H4 (cell line): ENCODE data around the gene TRAF5. TPM values are rescaled to one million over a fixed set of nuclear protein-coding genes. Genes with fewer than 3 reads are reported as not detected.

Experiments
- DNase-seq: peaks from one replicate; pipeline ENCODE4 v3.0.0-alpha.2; 2015; ENCODE audit warnings: low spot score
- total RNA-seq: library from RNA; depleted of rRNA; stranded (reverse); fragments of >200 nt; shearing (Covaris generic); gene quantifications from 2 replicates; pipeline ENCODE4 v1.2.3, GENCODE V29; 2014

Gene TRAF5
- total RNA-seq, 1 experiment from 2014 or later: 2.9 TPM

DNA sequence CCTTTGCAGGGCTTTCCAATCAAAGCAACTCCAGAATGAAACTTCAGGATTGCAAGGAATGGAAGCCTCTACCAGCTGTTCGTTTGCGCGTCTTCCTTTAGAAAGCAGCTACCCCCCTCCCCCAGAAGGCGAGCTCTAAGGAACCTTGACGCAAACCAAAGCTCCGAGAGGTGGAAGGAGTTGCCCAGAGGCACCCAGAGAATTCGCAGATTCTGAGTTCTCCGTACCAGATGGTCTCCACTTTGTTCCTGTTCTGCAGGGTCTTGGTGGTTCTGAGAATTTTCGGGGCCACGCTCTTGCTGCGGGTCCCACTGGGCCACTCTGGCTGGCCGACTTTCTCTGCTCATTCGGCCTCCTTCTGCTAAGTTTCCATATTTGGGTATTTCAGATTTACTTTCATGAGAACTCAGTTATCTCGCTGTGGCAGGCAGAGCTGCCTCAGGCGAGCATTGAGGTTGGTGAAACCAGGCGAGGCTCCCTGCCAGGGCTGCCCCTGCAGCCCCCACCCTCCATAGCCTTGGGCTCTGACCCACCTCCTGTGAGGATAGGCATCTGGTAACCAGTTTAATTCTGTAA, 801 bp downstream of the TRAF5 start:
- no peak for DNase-seq

DNA sequence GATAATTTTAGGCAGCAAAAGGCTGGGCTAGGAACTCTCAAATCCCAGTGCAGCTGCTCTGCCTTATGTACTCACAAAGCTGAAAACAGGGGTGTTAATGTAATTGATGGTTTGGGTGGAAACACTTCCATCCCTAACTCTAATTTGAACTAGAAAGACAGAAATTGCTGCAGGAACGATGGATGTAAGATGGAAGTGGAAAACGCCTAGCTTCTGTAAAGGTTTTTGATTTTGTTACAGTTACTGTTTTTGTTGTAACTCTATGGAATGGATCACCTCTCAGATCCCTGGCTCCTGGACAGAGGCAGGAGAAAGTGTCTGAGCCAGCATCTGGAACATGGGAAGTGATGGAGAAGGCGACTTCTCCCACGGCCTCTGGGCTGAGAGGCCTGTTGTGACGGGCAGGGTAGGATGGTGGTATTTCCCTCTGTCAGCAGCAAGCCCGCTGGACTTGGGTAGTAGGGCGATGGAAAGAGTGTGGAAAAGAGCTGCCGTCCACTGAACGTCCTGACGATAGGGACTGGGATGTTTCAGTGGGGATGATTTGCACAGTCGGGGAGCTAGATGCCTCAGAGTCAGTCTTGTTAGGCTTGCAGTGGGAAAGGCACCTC, 1.6 kb downstream of the TRAF5 start:
- no peak for DNase-seq

DNA sequence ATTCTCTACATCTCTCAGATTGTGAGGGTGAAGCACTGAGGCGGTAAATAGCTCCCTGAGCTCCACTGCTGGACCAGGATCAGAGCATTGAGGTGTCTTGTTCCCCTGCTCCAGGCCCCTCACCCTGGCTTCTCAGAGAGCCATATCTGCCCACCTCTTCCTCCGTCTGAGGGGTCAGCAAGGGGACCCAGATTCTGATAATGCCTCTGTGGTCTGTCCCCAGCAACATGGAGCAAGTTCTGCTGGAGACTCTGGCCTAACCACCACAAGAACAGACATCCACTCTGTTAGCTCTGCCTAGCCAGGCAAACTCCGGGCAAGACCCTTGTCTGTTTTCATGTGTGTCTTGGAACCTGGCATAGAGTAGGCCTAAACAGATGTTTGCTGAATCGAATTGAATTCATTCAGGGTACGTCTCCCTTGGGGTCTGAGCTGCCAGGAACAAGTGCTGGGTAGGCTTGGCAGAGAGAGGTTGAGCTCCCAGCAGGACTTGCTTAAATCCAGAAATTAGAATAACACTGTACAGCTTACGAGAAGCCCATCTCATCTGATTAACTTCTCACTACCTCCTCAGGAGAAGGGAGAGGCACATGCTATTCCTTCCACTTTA, 2.3 kb downstream of the TRAF5 start:
- DNase-seq: no peak

DNA sequence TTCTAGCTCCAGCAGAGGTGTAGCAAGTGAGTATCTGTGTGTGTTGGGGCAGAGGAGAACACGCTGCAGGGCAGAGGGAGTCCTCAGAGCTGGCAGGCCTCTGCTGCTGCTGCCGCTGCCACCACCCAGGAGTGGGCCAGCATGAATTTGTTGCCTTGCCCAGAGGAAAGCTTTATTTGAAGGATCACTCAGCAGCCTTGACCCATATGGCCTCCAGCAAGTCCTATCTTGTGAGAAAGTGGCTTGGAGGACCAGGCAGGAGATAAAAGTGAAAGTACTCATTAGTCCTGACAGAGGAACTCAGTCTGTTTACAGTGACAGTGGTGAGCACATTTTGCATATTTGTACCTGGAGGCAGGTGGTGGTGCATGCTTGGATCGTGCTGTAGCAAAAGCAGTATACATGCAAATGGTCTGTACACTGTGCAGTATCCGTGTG, 3.1 kb downstream of the TRAF5 start:
- DNase-seq: no peak

GRCh38 chr1:211330282-211330936, 3.8 kb downstream of the TRAF5 start:
- no peak for DNase-seq

GRCh38 chr1:211331011-211331709, 4.5 kb downstream of the TRAF5 start:
- no peak for DNase-seq

- DNase-seq: no peak
These were observed 5.5 kb downstream of the TRAF5 start for GRCh38 chr1:211332036-211332616.

GRCh38 chr1:211332830-211333229, 6.2 kb downstream of the TRAF5 start:
- DNase-seq: no peak

DNA sequence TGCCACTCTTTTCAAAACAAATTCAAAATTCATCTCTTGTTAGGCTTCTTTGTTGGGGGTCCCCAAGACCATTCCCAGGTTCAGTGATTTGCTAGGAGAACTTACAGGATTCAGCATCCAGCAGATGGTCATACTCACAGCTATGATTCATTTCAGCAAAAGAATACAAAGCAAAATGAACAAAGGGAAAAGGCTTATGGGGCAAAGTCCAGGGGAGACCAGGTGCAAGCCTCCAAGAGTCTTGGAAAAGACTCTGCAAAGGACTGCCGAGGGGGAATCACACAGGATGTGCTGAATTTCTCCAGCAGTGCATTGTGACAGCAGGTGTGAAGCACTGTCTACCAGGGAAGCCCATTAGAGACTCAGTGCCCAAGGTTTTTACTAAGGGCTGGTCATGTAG, 7.3 kb downstream of the TRAF5 start:
- no peak for DNase-seq

DNA sequence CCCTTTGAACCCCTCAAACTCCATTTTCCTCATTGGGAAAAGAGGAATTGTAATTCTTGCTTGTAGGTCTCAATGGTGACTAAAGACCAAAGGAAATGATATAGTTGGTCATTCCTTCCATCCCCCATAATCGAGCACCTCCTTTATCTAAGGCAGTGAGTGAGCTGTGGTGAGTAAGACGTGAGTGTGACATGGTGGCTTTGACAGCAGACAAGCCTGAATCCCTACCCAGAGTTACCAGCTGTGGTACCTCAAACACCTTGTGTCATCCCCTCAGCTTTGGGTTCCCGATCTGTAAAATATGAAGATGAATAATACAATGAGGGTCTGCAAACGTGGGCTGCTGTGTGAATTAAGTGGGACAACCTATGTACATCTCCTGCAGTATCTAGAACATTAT, 8.4 kb downstream of the TRAF5 start:
- no peak for DNase-seq

DNA sequence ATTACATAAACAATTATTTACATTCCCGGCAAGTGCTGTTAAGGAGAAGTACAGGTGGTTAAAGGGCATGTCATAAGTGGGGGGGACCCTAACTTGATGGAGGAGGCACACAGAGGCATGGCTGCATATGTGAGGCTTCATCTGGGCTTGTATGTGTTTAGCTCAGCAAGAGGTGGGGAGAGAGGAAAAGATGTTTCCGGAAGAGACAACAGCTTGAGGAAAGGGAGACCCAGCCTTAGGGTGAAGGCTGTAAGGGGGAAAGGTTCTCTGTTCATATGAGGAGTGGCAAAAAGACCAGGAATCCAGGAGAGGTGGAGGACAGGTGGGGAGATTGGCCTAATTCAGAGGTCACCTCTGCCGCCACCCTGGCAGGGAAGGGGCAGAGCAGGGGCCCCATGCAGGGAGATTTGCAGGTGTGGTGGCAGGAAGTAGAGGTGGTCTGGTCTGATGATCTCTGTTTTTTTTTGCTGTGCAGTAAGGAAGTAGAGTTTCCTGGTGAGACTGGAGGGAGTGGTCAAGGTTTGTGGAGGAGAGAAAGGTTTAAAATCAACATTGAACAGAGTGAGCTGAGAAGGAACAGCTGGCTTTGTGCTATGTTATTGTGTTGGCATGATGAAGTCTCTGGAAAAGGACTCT, 9.0 kb downstream of the TRAF5 start:
- no peak for DNase-seq

DNA sequence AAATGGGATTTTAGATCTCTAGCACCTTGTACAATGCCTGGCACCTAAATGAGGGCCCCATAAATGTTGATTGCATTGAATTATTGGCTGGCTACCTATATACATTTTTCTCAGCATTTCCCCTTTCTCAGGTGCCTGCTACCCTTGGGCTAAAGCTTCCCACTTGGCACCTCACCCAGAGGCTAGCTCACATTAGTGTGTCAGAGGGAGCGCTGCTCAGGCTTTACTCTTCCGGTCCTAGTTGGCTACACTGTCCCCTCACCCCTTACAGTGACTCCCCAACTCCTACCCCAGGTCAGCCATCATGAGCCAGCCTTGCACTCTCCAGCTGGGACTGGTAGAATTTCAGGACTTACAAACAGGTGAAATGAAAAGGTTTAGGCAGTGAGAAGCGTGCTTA, 9.5 kb downstream of the TRAF5 start:
- DNase-seq: no peak

DNA sequence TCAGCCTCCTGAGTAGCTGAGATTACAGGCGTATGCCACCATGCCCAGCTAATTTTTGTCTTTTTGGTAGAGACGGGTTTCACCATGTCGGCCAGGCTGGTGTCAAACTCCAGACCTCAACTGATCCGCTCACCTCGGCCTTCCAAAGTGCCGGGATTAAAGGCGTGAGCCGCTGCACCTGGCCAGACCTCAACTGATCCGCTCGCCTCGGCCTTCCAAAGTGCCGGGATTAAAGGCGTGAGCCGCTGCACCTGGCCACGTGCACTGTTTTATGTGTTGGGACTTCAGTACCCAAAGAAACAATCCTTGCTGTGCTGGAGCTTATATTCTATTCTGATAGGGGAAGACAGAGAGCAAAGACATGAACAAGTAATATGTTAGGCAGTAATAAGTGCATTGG, 10.1 kb downstream of the TRAF5 start:
- DNase-seq: no peak

GRCh38 chr1:211337430-211338223, 11.0 kb downstream of the TRAF5 start:
- no peak for DNase-seq

DNA sequence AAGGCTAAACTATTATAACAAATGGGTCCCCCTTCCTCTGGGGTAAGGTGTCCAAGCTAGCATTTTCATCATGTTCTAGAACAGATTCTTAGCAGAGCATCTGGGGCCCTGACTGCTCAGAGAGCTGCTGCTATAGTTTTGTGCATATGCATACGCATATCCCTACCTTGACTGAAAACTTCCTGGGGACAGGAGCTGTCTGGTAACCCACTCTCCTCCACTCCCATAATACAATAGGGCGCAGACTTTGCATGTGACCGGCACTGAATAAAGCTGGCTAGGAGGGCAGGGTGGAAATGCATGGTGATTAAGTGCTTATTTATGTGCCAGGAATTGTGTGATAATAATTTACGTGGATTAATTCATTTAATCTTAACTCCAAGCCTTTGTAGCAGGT, 11.6 kb downstream of the TRAF5 start:
- no peak for DNase-seq

DNA sequence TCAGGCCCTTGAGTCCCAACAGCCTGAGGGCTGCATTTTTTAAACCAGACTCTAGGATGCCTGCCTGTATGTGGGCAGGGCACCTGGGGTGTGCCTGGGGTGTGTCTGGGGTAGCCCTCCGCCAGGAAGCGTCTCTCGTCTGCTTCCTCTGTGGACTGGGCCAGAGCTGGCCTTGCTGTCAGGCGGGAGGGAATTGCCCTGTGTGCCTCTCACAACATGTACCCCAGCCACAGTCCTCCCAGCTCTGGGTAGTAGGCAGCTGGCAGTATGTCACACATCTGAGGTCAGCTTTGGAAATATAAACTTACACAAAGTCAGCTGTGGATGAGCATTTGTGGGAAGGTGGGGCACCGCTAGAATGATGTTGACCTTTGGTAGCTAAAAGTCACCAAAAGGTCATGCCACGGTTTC, 13.0 kb downstream of the TRAF5 start:
- no peak for DNase-seq

DNA sequence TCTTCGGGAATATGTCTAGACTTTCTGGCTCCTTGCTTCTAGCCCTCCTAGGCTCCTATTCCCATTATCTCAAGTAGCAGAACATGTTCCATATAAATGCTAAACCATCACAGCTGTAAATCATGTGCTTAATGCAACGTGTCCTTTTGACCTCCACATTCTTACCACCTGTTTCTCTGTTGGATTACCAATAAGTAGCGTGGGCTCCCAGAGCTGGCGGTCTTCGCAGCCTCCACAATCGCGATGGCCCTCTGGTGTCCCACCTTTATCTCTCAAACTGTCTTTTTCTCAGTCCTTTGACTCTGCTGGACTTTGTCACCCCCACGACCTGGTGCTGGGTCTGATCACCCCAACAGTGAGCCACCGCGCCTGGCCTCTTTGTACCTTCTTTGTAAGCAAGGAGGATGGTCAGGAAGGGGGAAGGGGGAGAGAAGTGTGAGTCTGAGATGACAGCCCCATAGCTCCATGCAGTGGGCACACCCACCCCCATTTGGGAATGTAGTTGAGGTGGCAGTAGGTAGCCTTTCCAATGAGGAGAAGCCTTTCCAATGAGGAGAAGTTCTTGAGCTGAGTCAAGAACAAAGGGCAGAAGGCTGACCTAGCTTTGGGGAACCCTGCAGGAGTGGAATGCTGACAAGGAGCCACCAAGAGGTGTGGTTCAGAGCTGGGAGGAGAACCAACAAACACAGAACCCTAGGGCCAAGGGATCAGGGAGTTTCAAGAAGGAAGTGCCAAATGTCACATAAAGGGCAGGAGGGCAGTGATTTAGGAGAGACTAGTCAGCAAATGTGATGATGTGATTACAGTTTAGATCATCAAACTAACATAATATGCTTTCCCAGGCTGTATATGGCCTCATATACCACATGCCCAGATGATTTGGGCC, 14.2 kb downstream of the TRAF5 start:
- no peak for DNase-seq

GRCh38 chr1:211341999-211342398, 15.4 kb downstream of the TRAF5 start:
- no peak for DNase-seq

DNA sequence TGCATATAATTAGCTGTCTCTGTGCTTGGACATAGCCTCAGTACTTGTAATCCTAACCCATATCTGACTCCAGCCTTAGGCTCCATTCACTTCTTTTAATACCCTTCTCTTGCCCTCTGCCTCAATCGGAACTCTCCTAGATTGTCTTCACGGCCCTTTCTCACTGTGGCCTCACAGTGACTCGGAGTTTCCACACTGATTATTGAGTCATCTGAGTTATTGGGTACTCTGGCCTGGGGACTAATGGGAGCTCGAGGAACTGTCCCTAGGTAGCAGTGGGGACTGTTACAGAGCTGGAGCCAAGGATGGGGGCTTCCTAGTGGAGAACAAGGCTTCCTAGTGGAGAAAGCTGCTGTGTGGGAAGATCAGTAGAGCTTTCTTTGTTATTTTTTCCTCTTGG, 17.0 kb downstream of the TRAF5 start:
- DNase-seq: no peak

DNA sequence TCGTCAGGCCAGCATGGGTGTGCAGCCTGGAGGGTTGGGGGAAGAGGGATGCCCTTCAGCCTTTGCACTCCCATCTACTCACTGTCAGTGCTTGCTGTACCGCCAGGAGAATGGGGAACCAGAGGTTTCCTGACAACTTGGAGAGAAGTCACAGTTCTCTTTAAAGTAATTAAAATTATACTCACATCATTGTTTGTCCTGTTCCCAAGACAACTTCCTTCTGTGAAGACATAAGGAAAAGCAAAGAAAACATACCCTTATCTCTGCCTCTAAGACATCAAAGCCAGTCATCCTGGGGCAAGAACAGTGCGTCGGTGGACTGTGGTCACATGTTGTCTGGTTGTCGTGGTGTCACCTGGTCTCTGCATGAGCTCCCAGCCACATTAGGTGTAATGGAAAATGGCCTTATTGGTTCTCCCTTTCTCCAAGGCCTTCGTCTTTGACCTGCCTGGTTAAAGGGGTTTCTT, 17.6 kb downstream of the TRAF5 start:
- no peak for DNase-seq
